GM18499 (cell line): ENCODE data around the gene ASB13.
A peak's percentile ranks its signal among the peaks of the same experiment; 100 is the strongest.

Experiments
- ATAC-seq: cut with Tn5 transposase; IDR thresholded peaks from one replicate; pipeline ENCODE4 v1.9.1; 2021; ENCODE audit warnings: moderate number of reproducible peaks; ENCODE audit not compliant: insufficient read depth, unreplicated experiment

ASB13 gene

DNA sequence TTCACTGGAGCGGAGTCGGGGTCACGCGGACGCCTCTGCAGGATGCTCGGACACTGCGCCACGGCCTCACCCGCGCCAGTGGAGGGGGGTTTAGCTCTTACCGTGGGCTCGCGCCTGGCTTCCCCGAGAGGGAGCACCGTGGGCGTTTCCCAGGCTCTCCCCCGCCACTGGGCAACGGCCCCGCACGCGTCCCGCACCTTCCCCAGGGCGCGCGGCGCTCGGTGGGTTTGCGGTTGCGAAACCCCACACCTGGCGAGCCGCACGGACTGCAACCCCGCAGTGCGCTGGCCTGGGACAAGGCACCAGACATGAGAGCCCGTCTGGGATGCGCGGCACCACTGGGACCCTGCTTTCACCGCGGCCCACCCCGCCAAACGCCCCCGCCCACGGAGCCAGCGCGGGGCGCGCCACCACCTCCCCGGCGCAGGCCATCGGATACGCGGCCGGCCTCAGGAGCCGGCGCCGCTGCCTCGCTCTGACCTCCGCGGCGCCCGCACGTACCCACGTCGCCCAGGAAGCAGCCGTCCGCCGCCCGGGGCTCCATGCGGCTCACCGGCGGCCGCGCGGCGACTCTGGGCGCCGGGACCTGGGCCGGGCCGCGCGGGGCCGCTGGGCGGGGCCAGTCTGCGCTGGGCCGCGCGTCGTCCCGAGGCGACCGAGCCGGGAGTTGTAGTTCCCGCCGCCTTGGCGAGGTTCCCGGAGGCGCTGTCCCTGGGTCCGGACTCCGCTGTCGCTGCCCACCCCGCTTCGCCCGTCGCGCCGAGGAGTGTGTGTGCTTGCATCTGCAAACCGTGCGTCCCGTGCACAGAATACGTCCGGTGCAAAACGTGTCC is at the start of gene ASB13:
ASB13 (minus strand) TSS at position 588 of the 833 bp plus-strand sequence; CDS start at position 544, 44 bp downstream.
- ATAC-seq = no peak

- ATAC-seq = no peak
These were observed 45.2 kb upstream of the ASB13 start for GRCh38 chr10:5711642-5712041.

DNA sequence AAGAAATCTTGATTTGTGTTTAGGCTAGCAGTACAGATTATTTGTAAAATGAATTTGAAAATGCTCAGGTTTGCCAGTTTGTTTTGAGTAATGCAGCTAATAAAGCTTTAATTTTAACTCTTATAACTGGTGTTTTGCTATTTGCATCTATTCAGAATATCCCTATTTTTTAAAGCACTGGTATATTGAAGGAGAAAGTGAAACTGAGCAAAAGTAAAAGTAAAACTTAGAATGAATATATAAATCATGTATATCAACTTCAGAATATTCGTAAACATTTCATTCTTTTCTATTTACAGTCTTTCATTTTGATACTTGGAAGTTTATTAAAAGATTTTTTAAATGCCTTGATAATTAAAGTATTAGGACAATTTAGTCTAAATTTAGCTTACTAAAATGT is 44.5 kb upstream of the ASB13 start:
- ATAC-seq = no peak

GRCh38 chr10:5709865-5710264 is 43.5 kb upstream of the ASB13 start:
- no peak for ATAC-seq

DNA sequence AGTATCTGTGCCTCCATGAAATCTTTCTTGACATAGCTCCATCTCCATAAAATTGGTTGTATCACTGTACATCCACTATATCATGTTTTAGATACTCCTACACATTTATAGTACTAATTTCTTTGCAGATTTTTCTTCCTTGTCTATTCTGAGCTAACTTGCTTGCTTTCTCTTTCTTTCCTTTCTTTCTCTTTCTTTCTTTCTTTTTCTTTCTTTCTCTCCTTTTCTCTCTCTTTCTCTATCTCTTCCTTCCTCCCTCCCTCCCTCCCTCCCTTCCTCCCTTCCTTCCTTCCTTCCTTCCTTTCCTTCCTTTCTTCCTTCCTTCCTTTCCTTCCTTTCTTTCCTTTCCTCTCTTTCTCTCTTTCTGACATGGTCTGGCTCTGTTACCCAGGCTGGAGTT is 42.0 kb upstream of the ASB13 start:
- ATAC-seq = no peak

DNA sequence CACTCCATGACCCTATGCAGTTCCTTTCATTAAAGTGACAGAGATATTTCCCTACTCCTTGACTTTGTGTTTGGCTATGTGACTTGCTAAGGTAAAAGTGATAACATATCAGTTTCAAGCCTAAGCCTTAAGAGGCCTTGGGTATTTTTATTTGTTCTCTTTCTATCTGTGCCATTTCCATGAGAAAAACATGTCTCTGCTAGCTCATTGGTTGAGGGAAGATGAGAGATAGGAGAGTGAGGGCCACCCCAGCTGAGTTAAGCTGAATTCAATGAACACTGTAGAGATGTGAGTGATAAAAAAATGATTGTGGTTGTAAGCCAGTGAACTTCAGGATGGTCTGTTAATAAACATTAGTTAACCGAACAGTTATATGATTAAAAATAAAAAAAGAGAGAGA is 31.7 kb upstream of the ASB13 start:
- no peak for ATAC-seq

GRCh38 chr10:5697342-5697741 is 30.9 kb upstream of the ASB13 start:
- ATAC-seq = no peak

- no peak for ATAC-seq
These were observed 28.2 kb upstream of the ASB13 start for GRCh38 chr10:5694573-5694972.

DNA sequence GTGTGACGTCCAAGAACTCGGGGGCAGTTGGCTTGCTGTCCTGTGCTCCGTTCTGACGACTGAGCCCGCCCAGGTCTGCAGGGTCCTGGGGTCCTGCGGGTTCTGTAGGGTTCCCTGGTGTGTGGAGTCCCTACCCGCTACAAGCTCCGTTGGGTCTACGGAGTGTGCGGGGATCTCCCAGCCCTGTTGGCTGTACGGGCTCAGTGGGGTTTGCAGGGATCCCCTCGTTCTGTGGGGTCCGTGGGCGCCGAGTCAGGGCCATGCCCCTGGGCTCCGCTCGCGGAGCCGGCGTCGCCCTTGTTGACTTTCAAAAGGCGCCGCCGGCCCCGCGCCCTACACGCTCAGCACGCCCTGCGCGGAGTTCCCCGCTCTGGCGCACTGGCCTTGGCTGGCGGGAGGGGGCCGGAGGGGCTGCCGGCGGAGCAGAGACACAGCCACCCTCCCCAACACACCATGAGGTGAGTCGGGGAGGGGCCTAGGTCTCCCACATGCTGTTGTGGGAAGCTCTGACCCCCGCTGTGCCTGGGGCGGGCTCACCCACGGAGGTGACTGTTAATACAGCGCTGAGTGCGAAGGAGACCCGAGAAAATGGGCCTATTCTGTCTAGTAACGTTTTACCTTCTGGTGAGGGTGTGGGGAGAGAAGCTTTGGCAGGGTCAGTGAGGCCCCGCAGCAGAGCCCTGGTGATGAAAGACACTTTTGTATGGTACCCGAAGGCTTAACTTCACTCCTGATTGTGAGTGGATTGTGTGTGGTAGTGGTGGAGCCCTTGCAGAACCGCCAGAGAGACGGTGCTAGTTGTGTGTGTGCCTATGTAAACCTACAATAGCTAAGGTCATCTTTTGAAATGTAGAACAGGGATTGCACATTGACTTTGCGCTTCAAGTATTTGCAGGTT is 26.3 kb upstream of the ASB13 start:
- ATAC-seq = peak; percentile 47

DNA sequence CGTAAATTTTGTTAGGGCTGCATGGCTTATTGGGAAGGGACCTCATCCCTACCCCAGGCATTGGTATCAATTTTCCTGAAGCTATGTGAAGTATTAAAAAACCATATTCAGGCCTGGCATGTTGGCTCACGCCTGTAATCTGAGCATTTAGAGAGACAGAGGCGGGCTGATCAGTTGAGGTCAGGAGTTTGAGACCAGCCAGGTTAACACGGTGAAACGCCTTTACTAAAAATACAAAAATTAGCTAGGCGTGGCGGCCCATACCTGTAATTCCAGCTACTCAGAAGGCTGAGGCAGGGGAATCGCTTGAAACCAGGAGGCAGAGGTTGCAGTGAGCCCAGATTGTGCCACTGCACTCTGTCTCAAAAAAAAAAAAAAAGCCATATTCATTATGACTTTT is 25.4 kb upstream of the ASB13 start:
- no peak for ATAC-seq

- ATAC-seq = no peak
These were observed 22.2 kb upstream of the ASB13 start for GRCh38 chr10:5688587-5688986.

GRCh38 chr10:5685764-5686240 is 19.4 kb upstream of the ASB13 start:
- ATAC-seq = no peak

- peak; percentile 41 for ATAC-seq
These were observed 18.8 kb upstream of the ASB13 start for GRCh38 chr10:5684971-5685763.

- peak; percentile 28 for ATAC-seq
These were observed 18.0 kb upstream of the ASB13 start, which contains the start of gene TASOR2 for GRCh38 chr10:5684318-5684970. Gene TASOR2, plus strand, starts transcription at chr10:5684838. Its CDS starts 35,805 bp downstream, at chr10:5720643.

DNA sequence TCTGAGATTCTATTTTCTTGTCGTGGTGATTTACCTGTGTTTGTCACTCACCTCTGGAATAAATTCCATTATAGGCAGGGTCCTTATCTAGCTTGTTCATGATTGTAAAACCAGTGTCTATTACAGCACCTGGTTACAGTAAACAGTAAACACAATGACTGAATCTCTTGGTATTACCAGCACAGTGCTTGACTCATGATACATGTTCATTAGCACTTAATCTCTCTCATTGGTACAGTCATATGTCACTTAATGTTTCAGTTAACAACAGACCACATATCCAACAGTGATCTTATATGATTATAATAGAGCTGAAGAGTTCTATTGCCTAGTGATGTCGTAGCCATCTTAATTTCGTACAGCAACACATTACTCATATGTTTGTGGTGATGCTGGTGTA is 16.7 kb upstream of the ASB13 start:
- no peak for ATAC-seq

GRCh38 chr10:5681930-5682329 is 15.5 kb upstream of the ASB13 start:
- ATAC-seq = no peak

DNA sequence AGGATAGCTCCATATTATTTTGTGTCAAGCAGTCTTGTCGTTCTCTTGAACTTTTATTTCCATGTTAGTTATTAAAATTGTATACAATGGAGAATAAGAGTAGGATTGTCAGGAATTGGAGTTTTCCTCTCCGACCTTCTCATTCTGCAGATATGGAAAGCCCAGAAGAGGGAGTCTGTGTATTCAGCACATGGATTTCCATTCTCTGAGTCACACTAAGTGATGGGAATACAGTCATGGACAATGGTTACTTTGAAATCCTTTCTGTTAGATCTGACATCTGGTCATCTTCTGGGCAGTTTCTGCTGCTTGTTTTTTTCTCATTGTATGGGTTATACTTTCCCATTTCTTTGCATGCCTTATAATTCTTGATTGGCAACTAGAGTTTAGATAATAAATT is 13.2 kb upstream of the ASB13 start:
- no peak for ATAC-seq

DNA sequence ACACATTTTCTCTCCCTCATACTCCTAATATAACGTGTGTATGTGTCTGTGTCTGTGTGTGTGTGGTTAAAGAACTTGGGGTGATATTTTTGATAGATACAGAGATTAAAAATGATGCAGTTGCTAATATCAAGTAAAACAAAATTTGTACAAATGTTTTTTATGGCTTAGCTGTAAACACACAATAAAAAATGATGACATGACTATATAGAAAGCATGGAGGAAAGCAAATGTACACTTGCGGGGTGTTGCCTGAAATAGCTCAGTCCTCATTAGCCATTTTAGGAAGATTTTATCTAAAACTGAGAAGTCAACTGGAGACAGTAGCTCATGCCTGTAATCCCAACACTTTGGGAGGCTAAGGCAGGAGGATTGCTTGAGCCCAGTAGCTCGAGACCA is 12.6 kb upstream of the ASB13 start:
- no peak for ATAC-seq

DNA sequence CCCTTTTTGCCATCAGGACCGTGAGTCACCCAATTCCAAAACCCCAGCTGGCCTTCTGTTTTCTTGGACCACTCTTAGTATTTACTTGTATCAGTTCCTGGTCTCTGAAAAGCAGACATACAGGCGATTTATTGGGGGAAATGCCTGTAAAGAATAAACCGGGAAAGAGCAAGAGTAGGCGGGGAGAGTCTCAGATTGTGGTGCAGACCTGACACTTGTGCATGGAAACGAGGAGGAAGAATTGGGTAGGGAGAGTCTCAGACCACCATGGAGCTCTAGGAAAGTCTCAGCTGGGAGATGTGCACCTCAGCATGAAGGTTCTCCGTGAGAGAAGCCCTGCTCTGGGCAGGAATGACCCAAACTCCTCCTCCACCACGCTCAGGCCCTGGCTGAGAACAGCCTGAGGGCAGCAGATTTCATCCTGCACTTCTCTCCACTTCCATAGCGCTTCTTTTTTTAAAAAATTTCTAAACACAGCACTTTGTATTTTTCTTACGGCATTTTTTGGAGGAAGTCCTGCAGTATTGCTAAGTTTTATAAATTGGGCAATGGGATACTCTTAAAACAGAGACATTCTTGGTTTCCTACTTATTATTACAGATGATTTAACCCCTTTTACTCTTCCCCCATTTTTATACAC is 12.1 kb upstream of the ASB13 start:
- ATAC-seq = no peak
